GM12878 (cell line): ENCODE results near the gene KIF23. TPM values are rescaled to one million over a fixed set of nuclear protein-coding genes. Genes with fewer than 3 reads are reported as not detected.

Experiments
- ESRRA ChIP-seq: IDR thresholded peaks from 2 replicates; pipeline ENCODE4 v1.6.1; 2012; ENCODE audit warnings: mild to moderate bottlenecking, low read length, improper control_type of control experiment
- MEF2A ChIP-seq: IDR thresholded peaks from 2 replicates; pipeline ENCODE4 v1.6.1; 2011; ENCODE audit warnings: low read depth, mild to moderate bottlenecking, low read length, moderate library complexity; ENCODE audit not compliant: insufficient read depth
- NR2F1 ChIP-seq: fragments of 450-650 bp; conservative IDR thresholded peaks from 2 replicates; pipeline ENCODE4 v1.6.1; 2017; ENCODE audit warnings: mild to moderate bottlenecking
- PAX5 ChIP-seq: IDR thresholded peaks from 2 replicates; pipeline ENCODE4 v1.6.1; 2011; ENCODE audit warnings: low read depth, low read length, borderline replicate concordance
- PML ChIP-seq: IDR thresholded peaks from 2 replicates; pipeline ENCODE4 v1.6.1; 2012; ENCODE audit warnings: low read length, inconsistent platforms
- POLR2A ChIP-seq: IDR thresholded peaks from 2 replicates; pipeline ENCODE4 v1.6.1; 2011; ENCODE audit warnings: low read depth, mild to moderate bottlenecking, low read length
- RCOR1 ChIP-seq: conservative IDR thresholded peaks from 2 replicates; pipeline ENCODE4 v1.6.1; 2012; ENCODE audit warnings: low read depth, low read length, improper control_type of control experiment
- RFX5 ChIP-seq: IDR thresholded peaks from 2 replicates; pipeline ENCODE4 v1.6.1; 2011; ENCODE audit warnings: low read depth, low read length, improper control_type of control experiment
- SIN3A ChIP-seq: IDR thresholded peaks from 2 replicates; pipeline ENCODE4 v1.6.1; 2012; ENCODE audit warnings: low read depth, low read length, improper control_type of control experiment
- SIX5 ChIP-seq: IDR thresholded peaks from 2 replicates; pipeline ENCODE4 v1.6.1; 2011; ENCODE audit warnings: mild to moderate bottlenecking, low read depth, low read length, moderate library complexity; ENCODE audit not compliant: severe bottlenecking
- SRF ChIP-seq, 2 experiments: IDR thresholded peaks; 2 replicates each; pipeline ENCODE4 v1.6.1; 2011; ENCODE audit warnings: low read depth in 2 of 2, low read length in 2 of 2, mild to moderate bottlenecking in 1 of 2, moderate library complexity in 1 of 2
- polyA plus RNA-seq, 11 experiments: library from polyadenylated mRNA; depleted of rRNA in 4 of 11; unstranded in 6 of 11; stranded (reverse) in 5 of 11; fragments of >200 nt; fragmentation: Nextera tagmentation in 4 of 11; fragmentation: Illumina TruSeq in 1 of 11; extraction: Ambion mirVana in 4 of 11; extraction: Trizol in 1 of 11; gene quantifications; 1 replicate in 1 of 11; 2 replicates in 10 of 11; pipeline versions ENCODE4 v1.2.1 to v1.2.3, GENCODE V29; 2011 to 2016; ENCODE audit warnings: inconsistent platforms in 2 of 11, missing spikeins in 2 of 11, low read depth in 1 of 11
- total RNA-seq, 4 experiments: library from RNA; depleted of rRNA in 3 of 4; stranded (reverse); fragments of >200 nt in 3 of 4; fragmentation: Illumina TruSeq in 1 of 4; extraction: Trizol in 1 of 4; gene quantifications; 2 replicates each; pipeline versions ENCODE4 v1.2.1 to v1.2.3, GENCODE V29; 2013 to 2021
- TF ChIP-seq, protein P1 (sequence below): fragments of 450-650 bp; IDR thresholded peaks from 2 replicates; pipeline ENCODE4 v1.6.1; 2016; ENCODE audit warnings: mild to moderate bottlenecking

The KIF23 gene
- total and polyA plus RNA-seq, 10 of the 15 experiments (the other 5 are each of a cell fraction or from before 2014, with no cell fraction given), result 28.0 to 62.5 (median 46.6) TPM

DNA sequence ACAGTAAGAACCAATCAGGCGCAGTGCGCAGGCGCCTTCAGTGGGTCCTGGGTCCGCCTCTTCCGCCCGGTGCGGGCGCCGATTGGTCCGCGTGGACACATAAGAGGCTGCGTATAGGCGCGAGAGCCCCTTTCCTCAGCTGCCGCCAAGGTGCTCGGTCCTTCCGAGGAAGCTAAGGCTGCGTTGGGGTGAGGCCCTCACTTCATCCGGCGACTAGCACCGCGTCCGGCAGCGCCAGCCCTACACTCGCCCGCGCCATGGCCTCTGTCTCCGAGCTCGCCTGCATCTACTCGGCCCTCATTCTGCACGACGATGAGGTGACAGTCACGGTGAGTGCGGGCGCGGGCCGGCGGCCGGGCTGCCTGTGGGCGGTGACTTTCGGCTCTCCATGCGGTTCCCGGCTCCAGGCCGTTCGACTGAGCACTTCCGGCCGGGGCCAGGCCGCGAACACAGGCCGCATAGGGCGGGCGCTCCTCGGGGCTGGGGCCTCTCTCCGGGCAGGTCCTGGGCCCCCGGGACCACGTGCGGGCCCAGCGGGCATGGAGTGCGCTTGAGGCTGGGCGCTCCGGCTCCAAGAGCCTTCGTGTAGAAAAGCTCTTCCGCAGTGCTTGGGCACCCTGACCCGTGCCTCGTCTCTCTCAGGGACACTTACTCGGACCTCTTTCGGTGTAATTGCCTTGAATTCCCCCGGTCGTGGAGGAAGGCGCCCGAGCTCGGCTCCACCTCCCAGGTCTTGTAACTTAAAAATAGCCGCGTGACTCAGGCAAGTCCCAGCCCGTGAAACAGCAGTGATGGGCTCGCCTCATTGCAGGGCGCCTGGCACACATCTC, 38.8 kb downstream of the KIF23 start, which contains the start of gene RPLP1 (continued):
- TF ChIP-seq MEF2A (no peak), RFX5 (no peak), RCOR1 (no peak), POLR2A (peak; percentile 99), PML (peak; percentile 100), SRF (IDR thresholded peaks at IDR 0.05; ENCODE audit: low read depth in 2 of 2, low read length in 2 of 2) (no peak), PAX5 (peak; percentile 12; the same call in 1 of the 2 replicates), SIX5 (no peak), NR2F1 (no peak; the same call in 1 of the 2 replicates), ESRRA (0 out of 2 replicates have a peak, but pooled peaks have one; percentile 1), SIN3A (peak; percentile 86; the same call in 1 of the 2 replicates)
- TF ChIP-seq, protein P1, sequence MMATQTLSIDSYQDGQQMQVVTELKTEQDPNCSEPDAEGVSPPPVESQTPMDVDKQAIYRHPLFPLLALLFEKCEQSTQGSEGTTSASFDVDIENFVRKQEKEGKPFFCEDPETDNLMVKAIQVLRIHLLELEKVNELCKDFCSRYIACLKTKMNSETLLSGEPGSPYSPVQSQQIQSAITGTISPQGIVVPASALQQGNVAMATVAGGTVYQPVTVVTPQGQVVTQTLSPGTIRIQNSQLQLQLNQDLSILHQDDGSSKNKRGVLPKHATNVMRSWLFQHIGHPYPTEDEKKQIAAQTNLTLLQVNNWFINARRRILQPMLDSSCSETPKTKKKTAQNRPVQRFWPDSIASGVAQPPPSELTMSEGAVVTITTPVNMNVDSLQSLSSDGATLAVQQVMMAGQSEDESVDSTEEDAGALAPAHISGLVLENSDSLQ, result peak; percentile 23; the same call in 1 of the 2 replicates
